ENCODE results near the gene SLC44A3. TPM values are rescaled to one million over a fixed set of nuclear protein-coding genes. Genes with fewer than 3 reads are reported as not detected.

Gene SLC44A3
- total RNA-seq, 1 donor from 2014 or later = 19.5 TPM

GRCh38 chr1:94876362-94876761 is 56.2 kb downstream of the SLC44A3 start:
- H3K27ac Mint-ChIP-seq = no peak overlapping the region
- H3K9me3 Mint-ChIP-seq = no peaks in the 10 kb centered on the region
- H3K36me3 Mint-ChIP-seq = peaks cover 5% of the 10 kb centered on the region
- no peak overlapping the region for H3K4me3 Mint-ChIP-seq
- peaks cover 20% of the 10 kb centered on the region for H3K4me1 Mint-ChIP-seq (ENCODE audit: unreplicated experiment)
- DNase-seq (ENCODE audit: extremely low spot score, unreplicated experiment) = no peak
- H3K27me3 Mint-ChIP-seq = no peaks in the 10 kb centered on the region
- TF ChIP-seq CTCF (conservative IDR thresholded peaks at IDR 0.05) = no peak

GRCh38 chr1:94878329-94878728 is 58.2 kb downstream of the SLC44A3 start:
- Mint-ChIP-seq H3K4me1 (ENCODE audit: unreplicated experiment) (peaks cover 15% of the 10 kb centered on the region), H3K9me3 (no peaks in the 10 kb centered on the region), H3K36me3 (peaks cover 5% of the 10 kb centered on the region), H3K27me3 (no peaks in the 10 kb centered on the region), H3K27ac (no peak overlapping the region), H3K4me3 (no peak overlapping the region)
- no peak for DNase-seq (ENCODE audit: extremely low spot score, unreplicated experiment)
- no peak for TF ChIP-seq CTCF (conservative IDR thresholded peaks at IDR 0.05)

GRCh38 chr1:94883691-94884090 is 63.5 kb downstream of the SLC44A3 start:
- TF ChIP-seq CTCF (conservative IDR thresholded peaks at IDR 0.05) = no peak
- peak overlapping the region; percentile 90 for H3K27ac Mint-ChIP-seq
- no peaks in the 10 kb centered on the region for H3K27me3 Mint-ChIP-seq
- no peaks in the 10 kb centered on the region for H3K36me3 Mint-ChIP-seq
- H3K4me1 Mint-ChIP-seq (ENCODE audit: unreplicated experiment) = peaks cover 44% of the 10 kb centered on the region
- no peaks in the 10 kb centered on the region for H3K9me3 Mint-ChIP-seq
- peak overlapping the region; percentile 58 for H3K4me3 Mint-ChIP-seq
- DNase-seq (ENCODE audit: extremely low spot score, unreplicated experiment) = no peak

GRCh38 chr1:94884106-94884505 is 63.9 kb downstream of the SLC44A3 start:
- peak overlapping the region; percentile 90 for H3K27ac Mint-ChIP-seq
- peaks cover 44% of the 10 kb centered on the region for H3K4me1 Mint-ChIP-seq (ENCODE audit: unreplicated experiment)
- no peaks in the 10 kb centered on the region for H3K27me3 Mint-ChIP-seq
- peak overlapping the region; percentile 58 for H3K4me3 Mint-ChIP-seq
- no peaks in the 10 kb centered on the region for H3K9me3 Mint-ChIP-seq
- TF ChIP-seq CTCF (conservative IDR thresholded peaks at IDR 0.05) = no peak
- H3K36me3 Mint-ChIP-seq = no peaks in the 10 kb centered on the region
- peak; percentile 77 for DNase-seq (ENCODE audit: extremely low spot score, unreplicated experiment)

GRCh38 chr1:94884507-94884906 is 64.3 kb downstream of the SLC44A3 start:
- H3K4me1 Mint-ChIP-seq (ENCODE audit: unreplicated experiment) = peaks cover 44% of the 10 kb centered on the region
- peak overlapping the region; percentile 90 for H3K27ac Mint-ChIP-seq
- H3K27me3 Mint-ChIP-seq = no peaks in the 10 kb centered on the region
- no peak for TF ChIP-seq CTCF (conservative IDR thresholded peaks at IDR 0.05)
- H3K9me3 Mint-ChIP-seq = no peaks in the 10 kb centered on the region
- no peaks in the 10 kb centered on the region for H3K36me3 Mint-ChIP-seq
- peak overlapping the region; percentile 58 for H3K4me3 Mint-ChIP-seq
- no peak for DNase-seq (ENCODE audit: extremely low spot score, unreplicated experiment)

- DNase-seq (ENCODE audit: extremely low spot score, unreplicated experiment) = no peak
- no peak overlapping the region for H3K4me3 Mint-ChIP-seq
- peaks cover 12% of the 10 kb centered on the region for H3K36me3 Mint-ChIP-seq
- TF ChIP-seq CTCF (conservative IDR thresholded peaks at IDR 0.05) = no peak
- H3K9me3 Mint-ChIP-seq = no peaks in the 10 kb centered on the region
- H3K27me3 Mint-ChIP-seq = no peaks in the 10 kb centered on the region
- peak overlapping the region; percentile 3 for H3K27ac Mint-ChIP-seq
- H3K4me1 Mint-ChIP-seq (ENCODE audit: unreplicated experiment) = peaks cover 50% of the 10 kb centered on the region
These were observed 66.2 kb downstream of the SLC44A3 start for GRCh38 chr1:94886361-94886760.

All from type B pancreatic cell (in vitro differentiated cells).